HG02840 (cell line): ENCODE results near the gene EXOC2.

ENCODE experiments used
- ATAC-seq: cut with Tn5 transposase; IDR thresholded peaks from one replicate; pipeline ENCODE4 v1.9.1; 2021; ENCODE audit warnings: mild to moderate bottlenecking, moderate library complexity, moderate number of reproducible peaks; ENCODE audit not compliant: unreplicated experiment, low FRiP score

Gene EXOC2

DNA sequence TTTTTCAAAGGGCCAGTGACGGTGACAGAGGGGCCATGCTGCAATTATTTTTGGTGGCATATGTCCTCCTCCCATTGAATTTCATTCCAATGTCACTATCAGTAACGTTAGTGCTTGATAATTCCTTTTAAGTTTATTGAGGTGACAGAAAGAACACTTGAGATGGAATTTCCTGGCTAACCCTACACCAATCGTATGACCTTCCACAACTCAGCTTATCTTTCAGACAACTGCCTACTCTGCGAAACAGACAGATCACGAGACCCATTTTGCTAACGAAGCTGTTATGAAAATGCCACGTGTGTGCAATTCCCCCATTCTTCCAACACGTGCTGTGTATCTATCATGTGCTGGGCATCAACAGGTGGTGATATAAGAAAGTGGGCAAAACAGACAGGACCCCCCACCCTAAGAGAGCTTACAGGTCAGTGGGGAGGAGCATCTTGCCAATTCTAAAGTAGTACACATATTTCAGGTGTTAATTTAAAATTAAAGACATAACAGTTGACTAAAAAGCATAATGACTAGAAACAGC is 188.4 kb downstream of the EXOC2 start:
- ATAC-seq, result no peak

DNA sequence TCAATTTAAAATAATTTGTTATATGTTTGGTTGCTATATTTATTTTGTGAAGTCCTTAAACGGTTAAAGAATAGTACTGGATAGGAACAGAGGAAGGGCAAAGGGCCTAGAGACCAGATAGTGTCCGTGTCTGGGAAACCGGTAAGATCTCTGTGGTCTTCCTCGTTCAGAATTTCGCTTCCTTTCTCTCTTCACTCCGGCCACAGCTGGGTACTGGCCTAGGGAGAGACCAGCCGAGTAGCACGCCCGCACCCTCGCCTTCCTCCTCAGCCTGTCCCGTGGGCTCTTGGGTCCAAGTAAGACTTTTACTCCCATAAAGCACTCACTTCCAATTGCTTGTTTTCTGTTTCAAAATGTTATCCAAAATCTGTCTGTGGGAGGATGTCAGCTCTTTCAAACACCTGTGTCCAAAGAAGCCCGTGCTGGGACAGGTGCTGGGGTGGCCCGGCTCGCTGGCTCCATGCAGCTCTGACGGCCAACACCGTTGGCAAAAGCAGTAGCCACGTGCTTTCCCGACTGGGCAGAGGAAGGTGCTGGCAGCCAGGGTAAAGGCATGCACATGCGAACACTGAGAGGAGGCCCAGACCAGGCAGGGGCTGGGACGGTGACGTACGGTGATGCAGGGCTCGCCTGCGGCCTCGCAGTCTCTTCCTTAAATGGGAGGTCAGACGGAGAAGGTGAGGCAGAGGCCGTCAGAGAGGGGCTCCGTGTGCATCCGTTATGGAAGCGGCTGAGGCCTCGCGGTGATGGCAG is 189.2 kb downstream of the EXOC2 start:
- ATAC-seq, result no peak

DNA sequence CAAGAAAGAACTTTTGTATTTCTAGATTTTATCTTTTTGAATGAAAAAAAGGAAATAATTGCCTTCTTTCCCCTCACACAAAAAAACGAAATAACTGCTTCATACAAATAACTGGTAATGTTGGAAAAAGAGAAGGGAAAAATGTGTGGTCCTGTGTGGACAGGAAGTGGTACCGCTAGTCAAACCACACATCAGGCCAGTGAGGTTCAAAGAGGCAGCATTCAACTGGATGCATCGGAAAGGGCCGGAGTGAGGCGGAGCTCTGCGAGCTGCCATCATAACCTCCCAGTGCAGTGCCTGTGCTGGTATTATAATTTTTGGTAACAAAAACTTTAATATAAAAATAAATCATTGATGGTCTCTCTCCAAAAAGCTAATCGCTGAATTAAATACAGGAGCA is 190.2 kb downstream of the EXOC2 start:
- no peak for ATAC-seq

DNA sequence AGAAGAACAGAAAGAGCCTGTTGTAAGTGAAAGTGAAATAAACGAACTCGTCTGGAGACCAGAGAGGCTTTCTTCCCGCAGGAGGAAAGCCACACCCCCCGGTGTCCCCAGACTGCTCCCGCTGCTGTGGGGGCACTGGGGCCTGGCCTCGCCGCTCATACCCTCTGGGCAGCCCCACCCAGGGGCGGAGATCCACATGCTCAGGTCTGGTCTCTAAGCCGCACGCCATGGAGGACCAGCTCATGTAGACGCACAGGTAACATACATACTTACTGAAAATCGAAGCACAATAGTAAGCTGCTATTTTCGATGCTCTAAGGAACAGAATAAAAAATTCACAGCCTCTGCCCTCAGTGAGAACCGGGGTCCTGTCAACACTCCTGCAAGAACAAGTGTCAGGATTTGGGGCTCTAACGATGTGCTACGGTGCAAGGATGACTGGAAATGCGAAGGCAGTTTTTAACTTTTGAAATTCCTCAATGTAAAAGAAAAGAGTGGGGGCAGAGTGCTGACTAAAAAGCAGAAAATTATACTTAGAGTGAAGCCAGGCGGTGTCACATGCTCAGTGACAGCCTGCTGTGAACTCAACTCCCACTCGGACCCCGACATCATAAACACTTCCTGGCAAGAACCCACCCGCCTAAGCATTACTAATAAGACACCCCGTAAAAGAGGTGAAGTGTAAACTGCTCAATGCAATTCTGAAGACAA is 190.9 kb downstream of the EXOC2 start:
- no peak for ATAC-seq

DNA sequence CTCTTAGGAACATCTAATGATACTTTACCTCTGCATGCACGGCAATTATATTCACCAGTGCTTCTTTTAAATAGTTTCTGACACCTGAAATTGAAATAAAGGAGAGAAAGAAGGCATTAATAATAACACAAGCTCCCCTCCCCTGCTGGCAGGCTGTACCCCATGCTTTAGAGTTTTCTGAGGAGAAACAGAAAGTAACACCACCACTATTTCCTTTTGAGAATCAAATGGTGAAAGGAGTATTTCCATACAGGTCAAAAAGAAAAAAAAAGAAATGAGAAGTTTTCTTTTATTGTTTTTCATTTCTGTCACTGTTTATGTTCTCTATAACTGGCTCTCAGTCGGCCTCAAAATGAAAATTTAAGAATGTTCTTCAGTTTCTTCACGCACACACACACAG is 193.3 kb downstream of the EXOC2 start:
- no peak for ATAC-seq

DNA sequence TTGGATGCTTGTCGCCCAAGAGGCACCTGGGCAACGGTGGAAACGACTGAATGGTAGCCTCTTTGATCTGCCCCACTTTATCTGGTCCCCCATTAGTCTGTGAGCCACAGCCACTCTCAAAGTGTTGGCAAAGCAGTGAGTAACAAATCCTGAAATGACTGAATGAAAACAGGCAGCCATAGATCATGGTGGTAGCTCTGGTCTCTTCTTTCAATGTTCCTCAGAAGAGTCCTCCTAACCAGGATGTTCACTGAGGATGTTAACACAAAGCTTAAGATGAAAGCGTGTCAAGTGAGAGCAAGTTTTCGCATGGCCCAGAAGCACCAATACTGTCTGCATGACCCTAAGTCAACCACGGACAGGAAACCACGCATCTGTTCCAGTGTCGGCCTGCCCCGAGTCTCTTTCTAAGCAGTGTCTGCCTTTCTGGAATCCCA is 194.1 kb downstream of the EXOC2 start:
- ATAC-seq, result peak; percentile 53

DNA sequence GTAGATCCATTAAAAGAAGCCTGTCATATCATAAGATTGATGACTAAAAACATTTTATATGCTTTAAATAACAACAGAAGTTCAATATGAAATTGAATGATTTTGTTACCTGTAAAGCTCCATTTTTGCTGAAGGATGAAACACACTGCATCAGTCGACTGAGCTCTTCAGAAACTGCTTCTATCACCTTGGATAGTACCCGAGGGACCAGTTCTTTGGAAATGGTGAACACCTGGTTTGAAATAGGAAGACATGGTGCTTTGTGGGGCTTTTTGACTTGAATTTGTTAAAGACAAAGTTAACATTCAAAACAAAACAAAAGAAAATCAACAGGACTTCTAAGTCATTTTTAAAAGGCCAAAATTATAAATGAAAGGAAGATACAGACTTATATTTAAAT is 195.7 kb downstream of the EXOC2 start:
- no peak for ATAC-seq

DNA sequence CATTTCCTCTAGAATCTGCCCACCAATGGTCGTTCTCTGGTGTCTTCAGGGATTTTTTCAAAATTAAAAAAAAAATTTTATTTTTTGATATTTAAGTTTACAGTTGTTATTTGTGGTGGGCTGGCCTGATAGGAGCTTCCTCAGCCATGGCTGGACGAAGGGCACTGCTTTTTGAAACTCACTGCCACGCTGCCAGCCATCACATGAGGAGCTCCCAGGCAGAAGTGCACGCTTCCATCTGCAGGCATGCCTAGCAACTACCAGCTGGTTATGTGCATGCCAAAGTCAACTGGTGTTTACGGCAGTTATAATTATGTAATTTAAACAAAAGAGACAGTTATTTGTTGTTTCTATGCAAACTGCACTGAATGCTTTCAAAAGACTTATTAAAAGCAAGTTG is 196.3 kb downstream of the EXOC2 start:
- ATAC-seq, result no peak

DNA sequence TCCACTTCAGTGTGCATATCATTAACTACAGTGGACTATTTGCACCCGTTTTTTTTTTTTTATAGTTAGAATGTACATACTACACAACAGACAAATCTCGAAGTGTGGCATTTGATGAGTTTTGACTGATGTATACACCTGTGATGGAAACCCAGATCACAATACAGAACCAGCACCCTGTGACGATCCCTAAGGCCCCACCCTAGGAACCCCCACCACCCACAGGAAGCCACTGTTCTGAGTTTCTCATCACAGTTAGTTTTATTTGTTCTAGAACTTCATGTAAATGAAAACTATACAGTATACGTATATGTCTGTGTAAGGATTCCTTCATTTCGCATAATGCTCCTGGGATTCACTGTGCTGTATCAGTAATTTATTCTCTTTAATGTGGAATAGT is 198.5 kb downstream of the EXOC2 start:
- no peak for ATAC-seq

DNA sequence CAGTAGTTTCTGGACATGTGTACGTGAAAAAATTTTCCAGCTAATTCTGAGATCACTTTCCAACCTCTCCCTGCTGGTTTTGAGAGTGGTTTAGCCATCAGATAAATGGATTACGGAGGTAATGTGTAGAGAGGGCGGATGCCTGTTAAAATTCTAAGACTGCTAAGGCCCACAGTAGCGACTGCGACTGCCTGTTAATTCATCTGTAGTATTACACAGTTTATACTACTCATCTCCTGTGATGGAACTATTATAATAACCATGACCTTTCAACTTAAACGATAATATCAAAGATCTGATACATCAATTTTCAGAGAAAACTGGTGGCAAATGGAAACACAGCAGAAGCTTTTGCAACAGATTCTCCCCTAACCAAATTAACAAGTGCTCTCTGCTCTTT is 199.1 kb downstream of the EXOC2 start:
- no peak for ATAC-seq

DNA sequence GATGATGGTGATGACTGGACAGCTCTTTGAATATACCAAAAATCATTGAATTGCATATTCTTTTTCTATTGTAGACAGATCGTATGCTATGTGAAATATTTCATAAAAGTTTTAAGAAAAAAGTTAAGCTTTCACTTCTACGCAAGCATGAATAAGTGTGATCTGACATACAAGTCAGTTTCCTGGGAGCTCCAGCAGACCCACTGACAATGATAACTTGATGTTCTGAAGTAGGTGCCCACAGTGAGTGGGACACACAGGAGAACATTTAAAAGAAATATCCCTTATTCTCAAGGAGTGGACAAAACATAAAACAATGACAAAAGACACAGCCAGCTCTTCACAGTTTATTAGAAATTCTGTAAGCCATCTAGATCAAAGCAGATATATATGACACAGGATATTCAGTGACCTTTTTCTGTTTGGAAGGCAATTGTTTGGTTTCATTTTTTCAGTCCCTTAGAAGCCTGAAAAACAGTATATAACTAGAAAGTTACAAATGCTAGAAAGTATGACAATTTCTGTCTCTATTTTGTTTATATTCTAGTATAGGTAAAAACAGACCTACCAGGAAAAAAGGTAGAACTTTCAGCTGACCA is 200.0 kb downstream of the EXOC2 start:
- no peak for ATAC-seq

DNA sequence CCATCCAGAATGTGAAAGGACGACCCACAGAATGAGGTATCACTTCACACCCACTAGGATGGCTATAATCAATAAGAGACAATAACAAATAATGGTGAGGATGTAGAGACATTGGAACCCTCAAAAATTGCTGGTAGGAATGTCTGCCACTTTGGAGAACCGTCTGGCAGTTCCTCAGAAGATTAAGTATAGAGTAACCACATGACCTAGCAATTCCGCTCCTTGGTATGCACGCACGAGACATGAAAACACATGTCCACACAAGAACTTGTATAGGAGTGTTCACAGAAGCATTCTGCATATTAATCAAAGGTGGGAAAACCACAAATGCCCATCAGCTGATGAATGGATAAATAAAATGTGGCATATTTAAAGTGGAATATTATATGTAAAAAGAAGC is 200.8 kb downstream of the EXOC2 start:
- ATAC-seq, result no peak

DNA sequence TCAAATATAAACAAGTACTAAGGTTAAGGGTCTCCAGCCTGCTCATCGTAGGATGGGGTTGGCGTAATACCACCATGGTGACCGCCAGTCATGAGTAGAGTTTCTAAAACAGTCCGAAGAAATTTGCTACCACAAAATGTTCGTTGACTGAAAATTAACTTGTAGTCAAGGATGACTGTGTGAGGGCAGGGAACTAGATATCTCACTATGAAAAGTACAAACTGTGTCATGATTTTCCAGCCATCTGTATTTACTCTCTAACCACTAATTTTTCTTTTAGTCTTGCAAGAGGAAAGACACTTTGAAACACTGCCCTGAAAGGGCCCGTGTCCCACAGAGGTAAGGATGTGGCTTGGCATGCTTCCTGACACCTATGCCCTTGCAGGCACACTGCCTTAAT is 201.7 kb downstream of the EXOC2 start:
- ATAC-seq, result no peak

DNA sequence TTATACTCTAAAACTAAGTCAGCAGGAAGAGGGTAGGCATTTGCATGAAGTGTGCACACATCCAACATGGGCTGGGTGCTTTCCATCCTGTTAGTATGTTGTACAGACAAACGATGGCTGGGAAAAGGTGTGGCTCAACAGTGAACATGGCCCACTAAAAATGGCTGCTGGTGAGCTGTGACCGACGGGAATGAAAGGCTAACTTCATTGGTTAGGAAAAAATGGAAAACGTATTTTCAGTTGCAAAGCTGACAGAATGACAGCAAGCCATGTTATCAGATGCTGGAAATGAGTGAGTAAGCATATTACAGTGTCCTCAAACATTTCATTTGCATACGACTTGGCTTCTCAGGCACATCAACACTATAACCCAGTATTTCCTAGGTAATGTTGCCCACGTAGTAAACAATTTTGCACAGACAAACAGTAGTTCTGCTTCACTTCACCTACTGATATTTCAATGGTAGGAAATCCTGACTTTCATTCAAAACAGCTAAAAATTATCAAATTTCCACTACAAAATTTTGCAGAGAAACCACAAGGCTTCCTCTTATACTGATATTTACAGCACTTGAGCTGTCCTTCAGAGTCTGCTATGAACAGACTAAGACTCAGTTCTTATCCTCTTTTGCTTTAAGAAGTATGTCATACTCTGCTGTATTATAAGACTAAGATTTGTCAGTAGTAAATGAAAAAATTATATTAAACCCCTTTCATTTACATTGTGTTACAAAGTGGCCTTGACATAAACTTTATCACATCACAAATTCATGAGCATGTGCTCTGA is 202.5 kb downstream of the EXOC2 start:
- peak; percentile 57 for ATAC-seq

DNA sequence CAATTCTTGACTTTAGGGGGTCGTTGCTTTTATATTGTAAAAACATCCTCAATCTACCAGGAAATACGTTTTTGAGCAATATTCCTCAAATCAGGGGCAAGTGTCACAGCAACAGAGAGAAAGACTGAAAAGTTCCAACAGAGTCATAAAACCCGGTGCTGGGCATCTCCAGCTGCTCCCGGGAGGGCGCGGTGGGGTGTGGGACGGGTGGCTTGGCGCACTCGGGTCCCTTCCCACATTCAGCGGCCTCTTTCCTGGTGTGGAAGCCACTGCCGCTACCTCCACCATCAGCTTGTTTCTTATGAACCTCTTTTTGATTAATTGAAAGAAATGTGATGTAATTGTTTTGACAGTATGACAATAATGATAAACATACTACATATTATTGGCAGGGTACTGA is 203.2 kb downstream of the EXOC2 start:
- no peak for ATAC-seq

DNA sequence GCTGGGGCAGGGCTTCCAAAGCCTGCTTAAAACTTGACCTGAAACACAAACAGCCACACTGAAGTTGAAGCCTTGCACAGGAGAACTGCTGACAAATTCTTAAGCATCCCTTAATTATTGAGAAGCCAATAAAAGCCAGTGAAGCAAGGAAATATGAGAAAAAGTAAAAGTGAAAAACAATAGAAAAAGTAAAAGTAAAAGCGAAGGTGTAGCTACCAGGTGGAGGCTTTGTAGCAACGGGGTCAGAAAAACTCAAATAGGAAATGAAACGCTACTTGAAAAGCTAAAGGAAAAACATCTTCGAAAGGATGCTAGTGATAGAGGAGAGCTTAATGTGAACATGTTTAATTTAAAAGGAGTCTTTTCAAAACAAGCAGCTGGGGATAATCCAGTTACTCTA is 203.9 kb downstream of the EXOC2 start:
- ATAC-seq, result no peak

DNA sequence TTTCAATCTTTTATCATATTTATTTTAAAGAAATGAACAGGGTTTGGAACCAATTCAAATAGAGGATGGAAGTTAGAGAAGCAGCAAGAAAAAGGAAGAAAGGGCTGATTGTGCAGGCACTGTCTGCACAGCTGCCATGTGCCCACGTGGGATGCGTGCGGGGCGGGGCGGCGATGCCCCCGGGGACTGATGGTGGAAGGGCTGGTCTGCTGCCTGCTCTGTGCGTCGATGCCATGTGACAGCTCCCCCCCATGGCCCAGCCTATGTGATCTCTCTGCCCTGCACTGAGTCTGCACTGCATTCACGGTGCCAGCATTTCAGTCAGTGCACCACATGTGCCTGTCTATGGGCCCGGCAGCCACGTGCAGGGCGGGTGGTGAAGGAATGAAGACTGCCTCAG is 205.0 kb downstream of the EXOC2 start:
- no peak for ATAC-seq

DNA sequence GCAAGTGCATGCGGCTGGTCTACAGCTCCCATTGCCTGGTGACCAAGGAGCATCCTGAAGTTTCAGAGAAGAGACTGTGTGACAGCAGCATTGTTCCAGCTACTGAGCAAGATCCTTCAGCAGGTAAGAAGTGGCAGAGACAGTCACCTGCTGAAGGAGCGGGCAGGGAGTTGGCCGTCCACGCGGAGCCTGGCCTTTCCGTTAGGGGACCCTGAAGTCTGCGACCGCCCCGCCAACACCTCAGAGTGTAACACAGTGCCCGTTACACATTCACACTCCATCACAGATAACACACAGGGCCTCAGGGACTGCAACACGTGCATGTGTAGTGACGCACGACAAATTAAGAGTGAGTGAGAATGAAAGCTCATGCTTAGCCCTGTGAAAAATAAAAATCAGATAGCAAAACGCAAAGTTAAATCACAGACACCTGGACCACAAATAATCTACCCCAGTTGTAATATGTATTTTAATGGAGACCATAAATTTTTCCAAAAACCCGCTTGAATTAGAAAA is 207.2 kb downstream of the EXOC2 start:
- ATAC-seq, result no peak

DNA sequence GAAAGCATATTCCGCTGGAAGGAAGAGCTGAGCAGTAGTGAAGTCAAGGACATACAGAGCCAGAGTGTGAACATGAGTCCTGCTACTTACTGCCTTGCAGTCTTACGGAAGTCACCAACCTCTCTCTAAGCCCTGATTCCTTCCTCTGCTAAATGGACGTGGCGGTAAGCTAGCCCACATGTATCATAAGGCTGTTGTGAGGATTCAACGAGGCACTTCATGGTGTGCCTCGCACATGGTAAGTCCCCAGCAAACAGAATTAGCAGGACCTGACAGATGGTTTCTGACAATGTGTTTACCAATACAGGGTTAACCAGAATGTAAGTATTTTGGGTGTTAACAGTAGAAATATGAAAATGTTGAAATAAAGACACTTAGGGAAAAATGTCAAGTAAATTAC is 208.2 kb downstream of the EXOC2 start:
- ATAC-seq, result no peak

DNA sequence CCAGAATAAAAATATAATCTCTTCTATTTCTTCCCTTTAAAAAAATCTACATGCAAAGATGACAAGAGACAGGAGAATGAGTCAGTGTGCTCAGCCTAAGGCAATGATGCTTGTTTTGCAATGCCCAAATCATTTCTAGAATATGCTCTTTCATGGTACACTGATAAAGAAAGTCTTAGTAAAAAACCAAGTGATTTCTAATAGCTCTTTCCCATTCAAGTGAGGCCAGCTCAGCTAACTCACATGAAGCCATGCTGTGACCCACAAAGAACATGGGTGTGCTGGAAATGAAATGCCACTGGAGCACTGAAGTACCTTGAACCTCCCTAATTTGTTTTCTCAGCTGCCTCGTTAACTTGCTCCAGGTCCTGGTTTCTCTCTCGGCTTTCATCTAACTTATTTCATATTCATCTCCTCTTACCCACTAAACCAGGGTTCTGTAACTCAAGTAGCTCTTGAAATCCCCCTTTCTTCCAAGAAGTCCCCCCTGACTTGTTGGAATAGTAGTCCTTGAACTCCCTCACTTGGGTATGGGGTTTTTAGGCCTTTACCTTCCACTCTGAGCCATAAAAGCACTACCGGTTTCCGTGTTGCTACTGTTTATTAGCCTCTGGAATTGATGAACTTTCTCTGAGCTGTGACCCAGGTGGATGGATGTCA is 208.7 kb downstream of the EXOC2 start:
- ATAC-seq, result peak; percentile 60
